ENCODE data around the gene ZFP82. TPM values are rescaled to one million over a fixed set of nuclear protein-coding genes. Genes with fewer than 3 reads are reported as not detected.

Gene ZFP82
- total and polyA plus RNA-seq, 2 experiments from 2014 or later = 16.8 to 21.2 TPM

DNA sequence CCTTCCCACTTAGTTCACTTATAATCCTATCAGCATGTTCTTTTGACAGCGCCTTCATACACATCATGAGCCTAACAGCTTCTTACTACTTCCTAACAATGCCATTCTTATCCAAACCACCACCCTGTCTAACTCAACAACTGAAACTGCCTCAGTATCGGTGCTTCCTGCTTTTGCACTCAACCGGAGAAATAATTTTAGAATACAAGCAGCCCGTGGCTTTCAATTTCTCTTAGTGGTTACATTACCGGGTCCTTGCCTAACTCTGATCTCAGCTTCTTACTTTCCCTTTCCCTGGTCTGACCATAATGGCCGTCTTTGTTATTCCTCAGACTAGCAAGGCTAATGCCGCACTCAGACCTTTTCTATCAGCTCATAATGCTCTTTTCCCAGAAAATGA is 17.0 kb downstream of the ZFP82 start (continued):
- TF ChIP-seq ZNF331 (CRISPR knock-in tag; IDR thresholded peaks at IDR 0.05; ENCODE audit: low read depth) (no peak), EZH2phosphoT487 (IDR thresholded peaks at IDR 0.05; ENCODE audit: unreplicated experiment) (no peak), EZH2 (IDR thresholded peaks at IDR 0.05; ENCODE audit: low read depth, unreplicated experiment) (no peak)

DNA sequence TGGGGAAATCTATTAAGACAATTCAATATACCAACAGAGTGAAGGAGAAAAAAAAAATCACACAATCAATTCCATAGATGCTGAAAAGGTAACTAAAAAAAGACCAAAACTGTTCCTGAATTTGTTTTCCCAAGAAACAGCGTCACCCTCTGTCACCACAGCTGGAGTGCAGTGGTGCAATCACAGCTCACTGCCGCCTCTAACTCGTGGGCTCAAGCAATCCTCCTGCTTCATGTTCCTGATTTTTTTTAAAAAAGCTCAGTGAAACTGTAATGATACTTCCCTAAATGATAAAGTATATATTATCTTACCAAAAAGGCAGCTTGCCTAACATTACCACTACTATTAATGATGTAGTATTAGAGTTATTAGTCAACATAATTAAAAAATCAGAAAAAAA is 19.9 kb downstream of the ZFP82 start:
- Mint-ChIP-seq H3K27ac (no peak overlapping the region), H3K36me3 (ENCODE audit: low read depth) (peaks cover 90% of the 10 kb centered on the region), H3K4me3 (no peak overlapping the region), H3K9me3 (peaks cover 48% of the 10 kb centered on the region), H3K27me3 (ENCODE audit: insufficient read depth, low read depth, poor library complexity) (peaks cover 6% of the 10 kb centered on the region), H3K4me1 (no peaks in the 10 kb centered on the region)
- no peaks in the 10 kb centered on the region; the same call in 1 of the 2 replicates for H3K9me2 ChIP-seq (ENCODE audit: insufficient read depth)
- H2AFZ ChIP-seq = no peak overlapping the region
- H3K4me3 ChIP-seq = no peak overlapping the region
- H3K4me2 ChIP-seq = no peak overlapping the region
- H3K27ac ChIP-seq (ENCODE audit: low read depth) = no peak overlapping the region
- H3K27me3 ChIP-seq (ENCODE audit: insufficient read depth) = no peaks in the 10 kb centered on the region
- no peak for TF ChIP-seq ZNF114 (CRISPR knock-in tag; IDR thresholded peaks at IDR 0.05)
- TF ChIP-seq JUNB (IDR thresholded peaks at IDR 0.05; ENCODE audit: unreplicated experiment) = no peak
- TF ChIP-seq POLR2AphosphoS5 (IDR thresholded peaks at IDR 0.05; ENCODE audit: low read depth) = no peak
- TF ChIP-seq CREB1 (CRISPR knock-in tag; IDR thresholded peaks at IDR 0.05; ENCODE audit: low read depth) = no peak
- TF ChIP-seq STAT1 (IDR thresholded peaks at IDR 0.05; ENCODE audit: unreplicated experiment) = no peak
- TF ChIP-seq REST (IDR thresholded peaks at IDR 0.05; ENCODE audit: unreplicated experiment) = no peak
- TF ChIP-seq, protein P1, sequence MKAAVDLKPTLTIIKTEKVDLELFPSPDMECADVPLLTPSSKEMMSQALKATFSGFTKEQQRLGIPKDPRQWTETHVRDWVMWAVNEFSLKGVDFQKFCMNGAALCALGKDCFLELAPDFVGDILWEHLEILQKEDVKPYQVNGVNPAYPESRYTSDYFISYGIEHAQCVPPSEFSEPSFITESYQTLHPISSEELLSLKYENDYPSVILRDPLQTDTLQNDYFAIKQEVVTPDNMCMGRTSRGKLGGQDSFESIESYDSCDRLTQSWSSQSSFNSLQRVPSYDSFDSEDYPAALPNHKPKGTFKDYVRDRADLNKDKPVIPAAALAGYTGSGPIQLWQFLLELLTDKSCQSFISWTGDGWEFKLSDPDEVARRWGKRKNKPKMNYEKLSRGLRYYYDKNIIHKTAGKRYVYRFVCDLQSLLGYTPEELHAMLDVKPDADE (IDR thresholded peaks at IDR 0.05) = no peak
- no peak for TF ChIP-seq EZH2phosphoT487 (IDR thresholded peaks at IDR 0.05; ENCODE audit: unreplicated experiment)
- TF ChIP-seq NANOG (IDR thresholded peaks at IDR 0.05; ENCODE audit: borderline replicate concordance) = no peak
- TF ChIP-seq, protein P2, sequence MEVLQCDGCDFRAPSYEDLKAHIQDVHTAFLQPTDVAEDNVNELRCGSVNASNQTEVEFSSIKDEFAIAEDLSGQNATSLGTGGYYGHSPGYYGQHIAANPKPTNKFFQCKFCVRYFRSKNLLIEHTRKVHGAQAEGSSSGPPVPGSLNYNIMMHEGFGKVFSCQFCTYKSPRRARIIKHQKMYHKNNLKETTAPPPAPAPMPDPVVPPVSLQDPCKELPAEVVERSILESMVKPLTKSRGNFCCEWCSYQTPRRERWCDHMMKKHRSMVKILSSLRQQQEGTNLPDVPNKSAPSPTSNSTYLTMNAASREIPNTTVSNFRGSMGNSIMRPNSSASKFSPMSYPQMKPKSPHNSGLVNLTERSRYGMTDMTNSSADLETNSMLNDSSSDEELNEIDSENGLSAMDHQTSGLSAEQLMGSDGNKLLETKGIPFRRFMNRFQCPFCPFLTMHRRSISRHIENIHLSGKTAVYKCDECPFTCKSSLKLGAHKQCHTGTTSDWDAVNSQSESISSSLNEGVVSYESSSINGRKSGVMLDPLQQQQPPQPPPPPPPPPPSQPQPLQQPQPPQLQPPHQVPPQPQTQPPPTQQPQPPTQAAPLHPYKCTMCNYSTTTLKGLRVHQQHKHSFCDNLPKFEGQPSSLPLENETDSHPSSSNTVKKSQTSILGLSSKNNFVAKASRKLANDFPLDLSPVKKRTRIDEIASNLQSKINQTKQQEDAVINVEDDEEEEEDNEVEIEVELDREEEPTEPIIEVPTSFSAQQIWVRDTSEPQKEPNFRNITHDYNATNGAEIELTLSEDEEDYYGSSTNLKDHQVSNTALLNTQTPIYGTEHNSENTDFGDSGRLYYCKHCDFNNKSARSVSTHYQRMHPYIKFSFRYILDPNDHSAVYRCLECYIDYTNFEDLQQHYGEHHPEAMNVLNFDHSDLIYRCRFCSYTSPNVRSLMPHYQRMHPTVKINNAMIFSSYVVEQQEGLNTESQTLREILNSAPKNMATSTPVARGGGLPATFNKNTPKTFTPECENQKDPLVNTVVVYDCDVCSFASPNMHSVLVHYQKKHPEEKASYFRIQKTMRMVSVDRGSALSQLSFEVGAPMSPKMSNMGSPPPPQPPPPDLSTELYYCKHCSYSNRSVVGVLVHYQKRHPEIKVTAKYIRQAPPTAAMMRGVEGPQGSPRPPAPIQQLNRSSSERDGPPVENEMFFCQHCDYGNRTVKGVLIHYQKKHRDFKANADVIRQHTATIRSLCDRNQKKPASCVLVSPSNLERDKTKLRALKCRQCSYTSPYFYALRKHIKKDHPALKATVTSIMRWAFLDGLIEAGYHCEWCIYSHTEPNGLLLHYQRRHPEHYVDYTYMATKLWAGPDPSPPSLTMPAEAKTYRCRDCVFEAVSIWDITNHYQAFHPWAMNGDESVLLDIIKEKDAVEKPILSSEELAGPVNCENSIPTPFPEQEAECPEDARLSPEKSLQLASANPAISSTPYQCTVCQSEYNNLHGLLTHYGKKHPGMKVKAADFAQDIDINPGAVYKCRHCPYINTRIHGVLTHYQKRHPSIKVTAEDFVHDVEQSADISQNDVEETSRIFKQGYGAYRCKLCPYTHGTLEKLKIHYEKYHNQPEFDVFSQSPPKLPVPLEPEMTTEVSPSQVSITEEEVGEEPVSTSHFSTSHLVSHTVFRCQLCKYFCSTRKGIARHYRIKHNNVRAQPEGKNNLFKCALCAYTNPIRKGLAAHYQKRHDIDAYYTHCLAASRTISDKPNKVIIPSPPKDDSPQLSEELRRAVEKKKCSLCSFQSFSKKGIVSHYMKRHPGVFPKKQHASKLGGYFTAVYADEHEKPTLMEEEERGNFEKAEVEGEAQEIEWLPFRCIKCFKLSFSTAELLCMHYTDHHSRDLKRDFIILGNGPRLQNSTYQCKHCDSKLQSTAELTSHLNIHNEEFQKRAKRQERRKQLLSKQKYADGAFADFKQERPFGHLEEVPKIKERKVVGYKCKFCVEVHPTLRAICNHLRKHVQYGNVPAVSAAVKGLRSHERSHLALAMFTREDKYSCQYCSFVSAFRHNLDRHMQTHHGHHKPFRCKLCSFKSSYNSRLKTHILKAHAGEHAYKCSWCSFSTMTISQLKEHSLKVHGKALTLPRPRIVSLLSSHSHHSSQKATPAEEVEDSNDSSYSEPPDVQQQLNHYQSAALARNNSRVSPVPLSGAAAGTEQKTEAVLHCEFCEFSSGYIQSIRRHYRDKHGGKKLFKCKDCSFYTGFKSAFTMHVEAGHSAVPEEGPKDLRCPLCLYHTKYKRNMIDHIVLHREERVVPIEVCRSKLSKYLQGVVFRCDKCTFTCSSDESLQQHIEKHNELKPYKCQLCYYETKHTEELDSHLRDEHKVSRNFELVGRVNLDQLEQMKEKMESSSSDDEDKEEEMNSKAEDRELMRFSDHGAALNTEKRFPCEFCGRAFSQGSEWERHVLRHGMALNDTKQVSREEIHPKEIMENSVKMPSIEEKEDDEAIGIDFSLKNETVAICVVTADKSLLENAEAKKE (CRISPR knock-in tag; IDR thresholded peaks at IDR 0.05) = no peak
- TF ChIP-seq, protein P3, sequence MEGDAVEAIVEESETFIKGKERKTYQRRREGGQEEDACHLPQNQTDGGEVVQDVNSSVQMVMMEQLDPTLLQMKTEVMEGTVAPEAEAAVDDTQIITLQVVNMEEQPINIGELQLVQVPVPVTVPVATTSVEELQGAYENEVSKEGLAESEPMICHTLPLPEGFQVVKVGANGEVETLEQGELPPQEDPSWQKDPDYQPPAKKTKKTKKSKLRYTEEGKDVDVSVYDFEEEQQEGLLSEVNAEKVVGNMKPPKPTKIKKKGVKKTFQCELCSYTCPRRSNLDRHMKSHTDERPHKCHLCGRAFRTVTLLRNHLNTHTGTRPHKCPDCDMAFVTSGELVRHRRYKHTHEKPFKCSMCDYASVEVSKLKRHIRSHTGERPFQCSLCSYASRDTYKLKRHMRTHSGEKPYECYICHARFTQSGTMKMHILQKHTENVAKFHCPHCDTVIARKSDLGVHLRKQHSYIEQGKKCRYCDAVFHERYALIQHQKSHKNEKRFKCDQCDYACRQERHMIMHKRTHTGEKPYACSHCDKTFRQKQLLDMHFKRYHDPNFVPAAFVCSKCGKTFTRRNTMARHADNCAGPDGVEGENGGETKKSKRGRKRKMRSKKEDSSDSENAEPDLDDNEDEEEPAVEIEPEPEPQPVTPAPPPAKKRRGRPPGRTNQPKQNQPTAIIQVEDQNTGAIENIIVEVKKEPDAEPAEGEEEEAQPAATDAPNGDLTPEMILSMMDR (conservative IDR thresholded peaks at IDR 0.05; ENCODE audit: low read depth in 2 of 2) = no peak
- H3F3A ChIP-seq (replicated peaks; ENCODE audit: low read depth) = no peaks in the 10 kb centered on the region
- H3K79me2 ChIP-seq (replicated peaks; ENCODE audit: insufficient read depth) = no peaks in the 10 kb centered on the region
- peaks cover 32% of the 10 kb centered on the region for H3K36me3 ChIP-seq (ENCODE audit: insufficient read depth)
- H3K4me1 ChIP-seq (ENCODE audit: insufficient read depth) = no peaks in the 10 kb centered on the region
- ATAC-seq (no peak), DNase-seq (ENCODE audit: low spot score) (no peak)
- H4K20me1 ChIP-seq (replicated peaks; ENCODE audit: insufficient read depth) = no peaks in the 10 kb centered on the region

All from GM23338 (cell line).